Right ventricle myocardium superior (tissue), 1 donor: ENCODE measurements around the gene VRK3. TPM values are rescaled to one million over a fixed set of nuclear protein-coding genes. Genes with fewer than 3 reads are reported as not detected.
A peak's percentile ranks its signal among the peaks of the same experiment; 100 is the strongest.

Experiments
- ATAC-seq: fragments of 200-7000 bp; cut with Tn5 transposase; one replicate; pipeline ENCODE4 v1.9.1; 2020; ENCODE audit warnings: mild to moderate bottlenecking; ENCODE audit not compliant: poor library complexity
- DNase-seq: peaks from one replicate; pipeline ENCODE4 v3.0.0-alpha.2; 2020
- intact Hi-C: fragments of 100-400 bp; cut with DNase I; formaldehyde crosslinking; loops from one replicate; pipeline ENCODE4 v1.11.2; 2022
- total RNA-seq: library from RNA; stranded (reverse); fragmentation: NEBNext Ultra II Directional; extraction: Animal tissue kit (Norgen Biotek cat#: 25700); gene quantifications from one replicate; pipeline ENCODE4 v1.2.1, GENCODE V29; 2021
- donor health status: DM: no; HTN: yes; CAD: no; lungs with severe emphysema.

The VRK3 gene
- total RNA-seq, 1 donor from 2014 or later: 22.2 TPM

GRCh38 chr19:50000841-50001557 lies 24.2 kb downstream of the VRK3 start:
- no peak for ATAC-seq
- DNase-seq: peak; percentile 21
- intact Hi-C loops: no loop called here

GRCh38 chr19:50000038-50000840 lies 24.9 kb downstream of the VRK3 start:
- DNase-seq (no peak), ATAC-seq (no peak)
- intact Hi-C loops: no loop called here

GRCh38 chr19:49999371-50000010 lies 25.7 kb downstream of the VRK3 start:
- DNase-seq (no peak), ATAC-seq (no peak)
- intact Hi-C loops: no loop called here

GRCh38 chr19:49997709-49998108 lies 27.5 kb downstream of the VRK3 start:
- DNase-seq (no peak), ATAC-seq (no peak)
- intact Hi-C loops: no loop called here

- intact Hi-C loops: no loop called here
- no peak for ATAC-seq
- DNase-seq: no peak
These were observed 36.7 kb downstream of the VRK3 start for GRCh38 chr19:49988433-49988832.

GRCh38 chr19:49988007-49988406 lies 37.2 kb downstream of the VRK3 start:
- intact Hi-C loops: no loop called here
- ATAC-seq: no peak
- DNase-seq: peak; percentile 22

- peak; percentile 80 for ATAC-seq
- intact Hi-C loops: no loop called here
These were observed 37.9 kb downstream of the VRK3 start for GRCh38 chr19:49987159-49987698.

GRCh38 chr19:49986354-49986753 lies 38.8 kb downstream of the VRK3 start:
- DNase-seq (no peak), ATAC-seq (no peak)
- intact Hi-C loops: no loop called here

More at GRCh38 chr19:49987159-49987698, 37.9 kb downstream of the VRK3 start:
- peak; percentile 89 for DNase-seq

GRCh38 chr19:49985871-49986270 lies 39.3 kb downstream of the VRK3 start:
- peak; percentile 7 for DNase-seq
- ATAC-seq: no peak
- intact Hi-C loops: no loop called here

- DNase-seq: no peak
- intact Hi-C loops: loop anchor here (5.0 kb wide), 1 partner anchor 47 kb away; no protein-coding TSS in a partner anchor
- no peak for ATAC-seq
These were observed 40.7 kb downstream of the VRK3 start for GRCh38 chr19:49984491-49984890.

GRCh38 chr19:49983645-49984229 lies 41.4 kb downstream of the VRK3 start:
- intact Hi-C loops: loop anchor here (5.0 kb wide), 1 partner anchor 46 kb away; no protein-coding TSS in a partner anchor
- peak; percentile 58 for ATAC-seq
- peak; percentile 67 for DNase-seq

- intact Hi-C loops: loop anchor here (5.0 kb wide), 1 partner anchor 45 kb away; no protein-coding TSS in a partner anchor
- DNase-seq (peak; percentile 26), ATAC-seq (no peak)
These were observed 43.3 kb downstream of the VRK3 start for GRCh38 chr19:49981603-49982593.

GRCh38 chr19:49978324-49978723 lies 46.8 kb downstream of the VRK3 start:
- ATAC-seq (no peak), DNase-seq (peak; percentile 31)
- intact Hi-C loops: no loop called here

GRCh38 chr19:49977881-49978280 lies 47.3 kb downstream of the VRK3 start:
- intact Hi-C loops: no loop called here
- ATAC-seq: no peak
- DNase-seq: peak; percentile 31

- DNase-seq (peak; percentile 16), ATAC-seq (no peak)
- intact Hi-C loops: no loop called here
These were observed 48.1 kb downstream of the VRK3 start for GRCh38 chr19:49977076-49977475.

- DNase-seq (peak; percentile 10), ATAC-seq (no peak)
- intact Hi-C loops: no loop called here
These were observed 48.7 kb downstream of the VRK3 start for GRCh38 chr19:49976496-49976895.

- DNase-seq (peak; percentile 36), ATAC-seq (no peak)
- intact Hi-C loops: no loop called here
These were observed 50.1 kb downstream of the VRK3 start for GRCh38 chr19:49975051-49975450.

GRCh38 chr19:49973987-49974386 lies 51.2 kb downstream of the VRK3 start:
- intact Hi-C loops: no loop called here
- ATAC-seq (peak; percentile 40), DNase-seq (peak; percentile 70)
